GM10847 (cell line): ENCODE data around the gene ARRB1.

Source experiments
- POLR2A ChIP-seq: IDR thresholded peaks from 2 replicates; pipeline ENCODE4 v1.6.1; 2011; ENCODE audit not compliant: insufficient read length; ENCODE audit errors: extremely low read depth

Gene ARRB1

DNA sequence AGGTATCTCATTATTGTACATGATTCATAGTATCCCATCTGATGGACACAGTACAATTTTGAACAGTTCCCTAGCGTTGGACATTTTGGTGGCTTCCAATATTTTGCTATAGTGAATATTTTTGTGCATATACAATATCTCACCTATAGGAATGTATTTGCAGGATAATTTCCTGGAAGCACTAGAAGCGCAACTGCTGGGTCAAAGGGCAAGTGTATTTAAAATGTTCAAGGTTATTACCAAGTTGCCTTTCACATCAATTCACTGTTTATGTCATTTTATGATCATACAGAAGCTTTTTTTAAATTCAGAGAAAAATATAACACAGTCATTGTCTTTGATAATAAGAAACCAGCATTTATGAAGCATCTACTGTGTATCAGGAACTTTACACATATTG lies 28.8 kb upstream of the ARRB1 start:
- TF ChIP-seq POLR2A, result no peak

DNA sequence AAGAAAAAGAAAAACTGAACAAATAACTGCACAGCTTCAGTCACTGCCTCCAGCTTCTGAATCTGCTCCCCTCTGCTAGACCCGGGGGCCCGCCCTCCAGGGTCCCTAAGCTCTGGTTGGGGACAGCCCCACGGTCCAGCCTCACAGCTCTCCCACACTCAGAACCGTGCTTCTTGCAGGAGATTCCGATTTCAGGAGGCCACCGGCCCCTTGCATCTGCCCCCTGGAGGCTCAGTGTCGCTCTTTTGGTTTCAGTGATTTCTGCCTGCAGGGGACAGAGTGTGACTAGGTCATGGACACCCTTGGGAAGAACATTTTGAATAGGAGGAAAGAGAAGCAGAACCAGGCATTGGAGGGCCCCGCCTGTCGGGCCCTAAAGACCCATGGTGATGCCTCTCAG lies 24.7 kb upstream of the ARRB1 start:
- TF ChIP-seq POLR2A, result no peak

DNA sequence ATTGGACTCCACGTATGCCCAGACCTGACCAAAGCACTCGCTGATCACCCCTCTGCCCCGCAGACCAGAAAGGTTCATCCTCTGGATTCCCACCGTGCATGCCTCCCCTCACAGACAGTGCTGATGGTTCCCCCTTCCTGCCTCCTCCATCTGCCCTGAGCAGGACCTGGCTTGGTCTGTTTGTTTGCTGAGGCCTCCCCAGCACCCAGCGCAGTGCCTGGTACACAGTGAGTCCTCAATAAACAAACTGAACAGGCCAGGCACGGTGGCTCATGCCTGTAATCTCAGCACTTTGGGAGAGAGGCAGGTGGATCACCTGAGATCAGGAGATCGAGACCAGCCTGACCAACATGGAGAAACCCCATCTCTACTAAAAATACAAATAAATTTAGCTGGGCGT lies 24.2 kb upstream of the ARRB1 start:
- TF ChIP-seq POLR2A, result no peak

DNA sequence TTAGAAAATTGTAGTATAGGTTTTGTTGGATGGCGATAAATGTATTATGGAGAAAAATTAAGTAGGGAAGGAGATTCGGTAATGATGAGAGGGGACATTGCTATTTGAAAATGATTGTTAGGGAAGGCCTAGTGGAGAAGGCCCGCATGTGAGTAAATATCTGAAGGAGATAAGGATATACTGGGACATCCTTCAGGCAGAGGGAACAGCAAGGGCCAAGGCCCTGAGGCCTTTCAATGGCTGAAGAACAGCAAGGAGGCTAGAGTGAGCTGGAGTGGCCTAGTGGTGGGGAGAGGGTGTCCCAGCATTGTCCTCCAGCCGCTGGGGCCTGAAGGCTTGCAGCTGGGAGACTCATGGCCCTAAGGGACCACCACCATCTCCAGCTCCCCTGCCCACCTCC lies 23.2 kb upstream of the ARRB1 start:
- TF ChIP-seq POLR2A, result no peak

DNA sequence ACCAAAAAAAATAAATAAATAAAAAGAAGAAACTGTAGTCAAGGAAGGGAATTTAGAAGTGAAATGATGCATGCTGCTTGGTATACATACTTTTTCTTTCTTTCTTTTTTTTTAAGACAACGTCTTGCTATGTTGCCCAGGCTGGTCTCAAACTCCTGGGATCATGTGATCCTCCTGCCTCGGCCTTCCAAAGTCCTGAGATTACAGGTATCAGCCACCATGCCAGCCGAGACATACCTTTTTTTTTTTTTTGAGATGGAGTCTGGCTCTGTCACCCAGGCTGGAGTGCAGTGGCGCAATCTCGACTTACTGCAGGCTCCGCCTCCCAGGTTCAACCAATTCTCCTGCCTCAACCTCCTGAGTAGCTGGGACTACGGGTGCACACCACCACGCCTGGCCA lies 21.7 kb upstream of the ARRB1 start:
- TF ChIP-seq POLR2A, result no peak

DNA sequence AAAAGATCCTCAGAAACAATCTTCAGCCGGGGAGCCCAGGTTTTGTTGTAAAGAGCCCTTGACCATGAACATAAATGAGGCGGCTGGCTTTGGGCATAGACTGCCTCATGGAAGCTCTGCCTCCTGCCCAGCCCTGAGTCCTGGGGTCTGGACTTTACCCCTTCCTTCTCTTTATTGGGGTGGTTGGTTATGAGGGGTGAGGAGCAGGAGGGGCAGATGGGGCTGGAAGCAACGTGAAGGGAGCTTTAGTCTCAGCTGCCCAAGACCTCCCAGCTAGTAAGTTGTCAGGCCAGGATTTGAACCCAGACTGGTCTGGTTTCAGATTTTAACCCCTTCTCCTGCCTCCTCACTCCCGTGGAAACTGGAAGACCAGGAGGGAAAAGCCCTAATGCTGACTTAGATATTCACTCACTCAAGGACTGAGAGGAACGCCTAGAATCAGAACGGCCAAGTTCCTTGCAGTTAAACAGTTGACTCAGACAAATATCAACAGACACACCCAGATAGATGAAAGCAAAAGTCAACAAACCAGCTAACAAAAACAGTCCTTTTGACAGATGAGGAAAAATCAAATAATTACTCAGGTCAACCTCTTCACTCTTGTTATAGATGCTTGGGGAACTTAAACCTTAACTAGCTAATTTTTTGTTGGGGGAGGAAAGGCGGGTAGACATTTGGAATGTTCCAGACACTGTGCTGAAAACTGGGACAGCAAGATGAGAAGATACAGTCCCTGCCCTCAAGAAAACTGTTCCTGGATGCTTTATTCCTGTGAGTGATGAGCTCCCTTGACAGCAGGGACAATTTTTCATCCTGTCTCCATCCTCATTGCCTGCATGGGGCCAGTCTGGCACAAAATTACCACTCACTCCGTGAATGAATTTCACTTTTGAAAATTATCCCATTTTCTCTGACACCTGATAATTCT lies 20.8 kb upstream of the ARRB1 start:
- no peak for TF ChIP-seq POLR2A

DNA sequence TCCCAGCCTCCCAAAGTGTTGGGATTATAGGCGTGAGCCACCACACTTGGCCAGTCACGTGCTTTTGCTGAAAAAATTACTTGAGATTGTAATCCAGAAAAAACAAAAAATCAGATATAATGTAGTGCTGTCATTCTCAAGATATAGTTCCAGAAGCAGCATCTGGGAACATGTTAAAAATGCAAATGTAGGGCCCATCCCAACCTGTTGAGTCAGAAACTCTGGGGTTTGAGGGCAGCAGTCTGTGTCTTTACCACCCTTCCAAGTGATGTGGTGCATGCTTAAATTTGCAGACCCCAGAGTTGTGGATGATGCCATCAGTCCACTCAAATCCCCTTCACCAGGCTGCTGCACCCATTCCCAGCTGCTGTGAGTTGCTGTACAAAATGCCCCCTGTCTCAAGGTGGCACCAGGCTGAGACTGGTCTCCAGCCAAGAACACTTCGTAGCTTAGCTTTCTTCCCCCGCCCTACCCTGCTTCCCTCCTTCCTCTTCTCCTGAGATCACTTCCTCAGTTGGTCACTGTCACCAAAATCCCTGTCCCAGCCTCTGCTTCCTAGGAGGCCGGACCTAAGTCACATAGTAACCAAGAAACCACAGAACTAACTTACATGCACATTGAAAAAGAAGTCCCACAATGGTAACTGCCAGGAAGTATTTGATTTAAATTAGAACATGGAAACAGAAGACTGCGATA lies 18.2 kb upstream of the ARRB1 start:
- no peak for TF ChIP-seq POLR2A

DNA sequence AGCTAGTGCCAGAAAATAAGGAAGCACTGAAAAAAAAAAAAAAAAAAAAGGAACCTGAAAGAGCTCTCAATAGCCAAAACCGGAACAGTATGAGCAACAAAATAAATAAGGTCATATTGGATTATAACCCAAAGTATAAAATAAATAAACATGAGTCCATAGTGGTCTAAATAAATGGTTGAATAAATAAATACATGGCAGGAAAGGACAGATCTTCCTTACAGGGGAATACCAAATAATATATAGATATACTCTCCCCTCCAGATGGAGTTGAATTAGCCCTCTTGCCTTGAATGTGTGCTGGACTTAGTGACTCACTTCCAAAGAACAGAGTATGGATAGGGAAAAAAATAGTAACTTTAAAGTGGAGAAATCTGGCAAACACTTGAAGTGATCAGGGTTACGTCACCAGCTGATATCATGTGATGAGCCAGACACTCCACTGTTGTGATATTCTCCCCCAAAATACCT lies 14.3 kb upstream of the ARRB1 start:
- TF ChIP-seq POLR2A, result no peak

DNA sequence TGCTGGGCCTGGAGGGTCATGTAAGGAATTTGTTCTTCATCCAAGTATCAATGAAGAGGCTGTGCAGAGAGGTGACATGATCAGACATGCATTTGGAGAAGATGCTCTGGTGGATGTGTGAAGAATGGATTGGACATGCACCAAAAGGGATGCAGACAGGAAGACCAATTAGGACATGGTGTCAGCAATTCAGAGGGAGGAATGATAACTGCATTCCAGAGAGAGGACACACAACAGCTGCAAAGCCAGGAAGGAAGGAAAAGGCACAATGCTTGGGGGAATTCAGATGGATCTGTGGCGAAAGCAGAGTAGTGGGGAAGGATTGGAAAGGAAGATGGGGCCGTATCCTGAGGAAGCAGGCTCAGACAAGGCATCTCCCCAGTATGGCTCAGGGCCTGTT lies 5.2 kb upstream of the ARRB1 start:
- TF ChIP-seq POLR2A, result no peak

DNA sequence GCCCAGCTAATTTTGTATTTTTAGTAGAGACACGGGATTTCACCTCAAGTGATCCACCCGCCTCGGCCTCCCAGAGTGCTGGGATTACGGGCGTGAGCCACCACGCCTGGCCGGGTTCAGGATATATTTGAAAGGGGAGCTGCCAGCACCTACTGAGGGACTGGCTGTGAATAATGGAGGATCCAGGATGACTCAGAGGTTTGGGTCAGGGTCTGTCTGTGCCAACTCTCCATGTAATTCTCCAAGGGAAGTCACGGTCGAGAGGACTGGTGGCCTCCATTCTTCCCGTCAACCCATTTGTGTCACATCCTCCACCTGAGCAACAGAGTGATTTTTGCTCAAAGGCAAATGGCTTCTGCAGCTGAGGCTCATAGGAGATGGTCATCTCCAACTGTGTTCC lies 3.6 kb upstream of the ARRB1 start:
- no peak for TF ChIP-seq POLR2A

DNA sequence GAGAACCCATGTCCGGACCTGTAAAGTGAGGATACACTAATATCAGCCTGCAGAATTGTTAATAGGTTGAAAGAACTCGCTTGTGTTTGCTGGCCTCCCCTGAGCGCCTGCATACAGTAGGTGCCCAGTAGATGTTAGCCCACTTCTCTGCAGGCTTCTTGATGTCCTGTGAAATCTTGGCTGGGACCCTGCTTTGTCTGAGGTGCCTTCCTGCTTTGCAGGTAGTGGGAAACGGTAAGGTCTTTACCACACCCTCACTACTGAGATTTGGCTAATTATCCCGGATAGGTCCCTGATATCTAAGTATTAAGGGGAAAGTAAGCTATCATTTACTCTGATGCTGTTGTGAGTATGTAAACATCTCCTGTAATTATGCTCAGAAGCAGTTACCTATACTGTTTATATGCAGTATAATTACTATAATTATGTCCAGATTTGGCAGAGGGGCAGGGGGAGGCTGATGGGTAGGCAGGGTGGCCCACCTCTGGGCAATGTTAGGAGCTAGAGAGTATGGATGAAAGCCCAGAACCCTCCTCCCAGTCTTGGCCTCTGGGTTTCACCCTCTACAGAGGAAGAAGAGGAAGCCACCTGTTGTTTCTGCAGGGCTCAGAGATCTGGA lies 1.2 kb upstream of the ARRB1 start:
- TF ChIP-seq POLR2A, result no peak

DNA sequence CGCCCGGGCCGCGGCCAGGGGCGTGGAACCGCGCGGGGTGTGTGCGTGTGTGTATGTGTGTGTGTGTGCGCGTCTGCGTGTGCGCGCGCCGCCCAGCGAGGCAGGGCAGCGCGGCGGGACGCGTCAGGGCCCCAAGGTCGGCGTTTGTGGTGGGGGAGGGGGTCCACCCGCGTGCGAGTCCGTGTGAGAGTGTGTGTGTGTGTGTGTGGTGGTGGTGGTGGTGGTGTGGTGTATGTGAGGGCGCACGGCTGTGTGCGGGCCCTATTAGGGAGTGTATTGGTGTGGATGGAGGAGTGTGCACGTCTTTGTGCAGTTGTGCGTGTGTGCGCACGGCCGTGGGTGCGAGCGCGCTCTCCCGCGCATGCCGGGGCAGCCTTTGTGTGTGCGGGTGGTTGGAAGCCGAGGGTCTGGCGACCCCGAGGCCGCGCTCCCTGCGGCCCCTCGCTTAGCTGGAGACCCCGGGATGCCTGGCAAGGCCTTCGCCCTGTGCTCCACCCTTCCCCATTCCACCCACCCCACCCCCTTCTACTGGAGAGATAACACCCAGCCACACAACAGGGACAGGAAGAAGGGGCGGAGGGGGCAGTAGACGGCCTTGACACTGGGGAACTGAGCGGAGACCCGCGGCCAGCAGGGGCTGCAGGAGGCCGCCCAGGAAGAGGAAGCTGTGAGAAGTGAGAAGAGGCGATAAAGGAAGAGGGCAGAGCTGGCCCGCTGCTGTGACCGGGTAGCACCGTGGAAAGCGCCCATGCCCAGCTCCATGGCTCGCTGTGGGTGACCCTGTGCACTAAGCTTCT lies 528 bp upstream of the ARRB1 start:
- TF ChIP-seq POLR2A, result no peak

DNA sequence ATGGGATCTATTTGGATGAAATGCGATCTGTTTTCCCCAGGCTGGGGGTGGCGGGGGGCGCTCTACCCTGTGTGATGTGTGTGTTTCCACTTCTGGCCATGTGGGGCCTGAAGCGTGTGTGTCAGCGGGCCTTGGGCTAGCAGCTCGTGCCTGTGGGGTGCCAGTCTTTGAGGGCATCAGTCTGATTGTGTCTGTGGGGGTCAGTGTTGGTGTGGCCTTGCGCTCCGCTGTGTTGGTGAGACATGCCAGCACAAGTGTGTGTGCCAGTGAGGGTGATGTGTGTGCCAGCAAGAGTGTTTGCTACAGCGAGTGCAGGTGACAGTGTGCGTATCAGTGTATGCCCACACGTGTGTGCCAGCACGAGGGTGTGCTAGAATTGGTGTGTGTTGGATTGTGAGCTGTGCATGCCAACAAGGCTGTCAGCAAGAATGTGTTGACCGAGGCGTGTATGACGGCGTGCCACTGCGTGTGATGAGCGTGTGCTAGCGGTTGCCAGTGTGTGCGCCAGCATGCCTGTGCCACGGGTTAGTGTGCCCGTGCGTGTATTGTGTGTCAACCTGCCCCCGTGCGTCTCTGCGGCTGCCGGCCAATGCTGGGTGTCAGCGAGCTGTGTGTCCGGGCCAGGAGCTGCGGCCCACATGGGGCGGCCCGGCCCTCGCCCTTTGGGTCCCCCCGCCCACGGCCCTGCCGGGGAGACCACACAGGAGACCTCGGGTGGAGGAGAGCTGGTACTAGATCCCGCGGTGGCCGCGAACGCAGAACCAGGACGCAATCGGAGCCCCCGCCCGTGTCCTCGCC lies 519 bp downstream of the ARRB1 start:
- TF ChIP-seq POLR2A, result no peak

DNA sequence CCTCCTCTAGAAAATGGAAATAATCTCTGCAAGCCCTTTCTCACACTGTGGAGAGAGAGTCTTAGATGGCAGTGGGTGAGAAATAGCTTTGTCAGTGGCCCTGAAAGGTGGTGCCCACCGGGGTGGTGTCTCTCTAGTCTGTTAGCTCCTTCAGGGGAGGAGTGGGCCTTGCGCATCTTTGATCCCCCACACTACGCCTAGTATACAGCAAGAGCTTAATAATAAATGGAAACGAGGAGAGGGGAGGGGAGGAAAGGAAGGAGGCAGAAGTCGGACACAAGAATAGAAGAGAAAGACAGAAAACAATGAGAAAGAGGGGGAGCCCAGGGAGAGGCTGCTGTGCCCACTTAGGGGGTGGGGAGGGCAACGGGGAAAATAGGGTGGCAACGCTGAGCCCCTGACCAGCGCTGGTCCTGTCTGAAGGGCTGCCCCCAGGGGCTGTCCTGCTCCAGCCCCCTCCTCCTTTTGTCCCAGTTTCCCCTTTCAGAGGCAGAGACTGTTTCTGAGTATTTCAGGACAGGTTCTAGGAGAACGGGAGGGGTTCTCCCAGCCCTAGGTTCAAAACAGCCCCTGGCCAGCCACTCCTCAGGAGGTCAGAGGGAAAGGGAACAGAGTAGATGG lies 1.2 kb downstream of the ARRB1 start:
- TF ChIP-seq POLR2A, result no peak
